Stimulated activated CD4-positive, alpha-beta T cell treated with anti-CD3 and anti-CD28 coated beads, Interleukin-1b, Interleukin-23, amount 100 ng/mL, for 4 hours (primary cell): ENCODE data around the gene TAC3.
"Not testable (repeated sequence)": the region's sequence is repeated elsewhere in the genome, so short reads cannot be mapped to it uniquely, and the experiment has no call there.

Experiments used
- DNase-seq, 2 donors: peaks; one replicate each; pipeline ENCODE4 v3.0.0-alpha.2; 2020; ENCODE audit warnings: low read depth in 2 of 2

TAC3 gene

DNA sequence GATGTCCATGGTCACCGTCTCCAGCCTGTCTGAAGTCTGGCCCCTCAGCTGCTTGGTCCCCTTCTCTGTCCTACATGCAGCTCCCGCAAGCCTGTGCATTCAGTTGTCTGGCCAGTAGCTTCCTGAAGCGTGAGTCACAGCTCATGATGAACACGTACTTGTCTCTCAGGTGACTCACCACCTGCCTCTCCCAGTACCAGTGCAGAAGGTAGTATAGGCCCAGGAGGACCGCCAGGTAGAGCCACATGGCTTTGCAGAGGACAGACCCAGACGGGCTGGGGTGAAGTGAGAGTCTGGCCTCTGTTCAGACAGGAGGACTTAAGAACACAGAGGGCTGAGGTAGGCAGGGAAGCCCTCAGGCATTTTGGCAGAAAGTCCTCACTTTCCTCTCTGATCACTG, 30.6 kb downstream of the TAC3 start:
- DNase-seq, result not testable (repeated sequence)

DNA sequence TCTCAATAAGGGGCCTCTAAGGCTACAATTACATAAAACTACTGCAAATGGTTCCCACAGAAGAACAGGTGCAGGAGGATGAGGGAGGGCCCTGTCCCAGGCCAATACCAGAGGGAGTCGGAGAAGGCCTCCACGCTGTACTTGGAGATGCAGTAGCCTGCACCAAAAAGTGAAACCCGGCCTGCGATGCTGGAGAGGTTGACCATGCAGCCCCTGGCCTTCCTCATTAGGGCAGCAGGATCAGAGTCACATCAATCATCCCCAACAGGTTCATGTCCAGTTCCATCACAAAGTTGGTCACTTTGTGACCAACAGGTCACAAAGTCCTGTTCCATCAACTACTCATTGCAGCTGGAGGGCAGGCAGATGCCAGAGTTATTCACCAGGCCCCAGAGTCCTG, 32.9 kb downstream of the TAC3 start:
- DNase-seq, result no peak

GRCh38 chr12:56982578-56983236, 33.6 kb downstream of the TAC3 start:
- DNase-seq, result not testable (repeated sequence)

DNA sequence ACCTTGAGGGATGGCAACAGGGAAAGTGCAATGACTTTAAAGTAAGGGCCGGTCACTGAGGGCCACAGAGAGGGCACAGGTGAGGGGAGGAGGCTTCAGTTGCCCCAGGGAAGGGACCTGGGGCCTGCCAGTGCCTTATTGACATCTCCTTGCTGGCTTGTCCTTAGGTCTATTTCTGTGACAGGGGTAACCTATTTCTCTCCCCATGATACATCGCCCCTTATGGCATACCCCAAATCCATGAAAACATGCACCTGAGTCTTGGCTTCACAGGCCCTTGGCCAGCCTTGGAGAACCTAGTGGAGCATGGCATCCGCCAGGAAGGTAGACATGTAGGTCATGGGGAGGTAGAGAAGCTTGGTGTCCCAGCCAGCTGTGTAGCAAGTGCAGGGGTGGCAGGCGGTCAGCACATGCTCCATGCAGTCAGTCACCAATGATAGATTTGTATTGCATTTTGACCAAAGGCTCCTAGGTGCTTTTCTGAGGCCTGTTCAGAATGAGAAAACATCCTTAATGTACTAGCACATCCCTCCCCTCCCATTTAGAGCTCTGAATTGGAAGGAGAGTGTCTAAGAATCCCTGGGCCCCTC, 35.3 kb downstream of the TAC3 start:
- DNase-seq, result no peak

- DNase-seq, result no peak
Measured at GRCh38 chr12:56980268-56980667, 36.1 kb downstream of the TAC3 start.

DNA sequence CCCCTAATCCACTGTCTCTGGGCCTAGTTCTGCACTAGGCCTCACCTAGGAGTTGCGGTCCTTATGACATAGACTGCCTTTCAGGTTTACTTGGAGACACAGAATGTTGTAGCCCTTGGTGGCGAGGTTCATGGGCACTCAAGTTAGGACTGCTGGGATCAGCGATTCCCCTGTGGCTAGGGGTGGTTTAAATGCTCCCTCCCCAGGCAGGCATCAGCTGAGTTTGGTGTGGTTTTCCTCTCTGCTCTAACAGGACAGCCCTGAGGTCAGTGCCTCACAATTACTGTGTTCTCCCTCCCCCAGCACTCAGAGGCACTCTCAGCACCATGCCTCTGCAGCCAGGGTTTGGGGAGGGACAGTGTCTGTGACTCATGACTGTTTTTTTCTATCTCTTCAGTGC, 36.7 kb downstream of the TAC3 start:
- no peak for DNase-seq

GRCh38 chr12:56978397-56979138, 37.8 kb downstream of the TAC3 start:
- no peak for DNase-seq

- not testable (repeated sequence) for DNase-seq
Measured at GRCh38 chr12:56977361-56977760, 39.0 kb downstream of the TAC3 start.

DNA sequence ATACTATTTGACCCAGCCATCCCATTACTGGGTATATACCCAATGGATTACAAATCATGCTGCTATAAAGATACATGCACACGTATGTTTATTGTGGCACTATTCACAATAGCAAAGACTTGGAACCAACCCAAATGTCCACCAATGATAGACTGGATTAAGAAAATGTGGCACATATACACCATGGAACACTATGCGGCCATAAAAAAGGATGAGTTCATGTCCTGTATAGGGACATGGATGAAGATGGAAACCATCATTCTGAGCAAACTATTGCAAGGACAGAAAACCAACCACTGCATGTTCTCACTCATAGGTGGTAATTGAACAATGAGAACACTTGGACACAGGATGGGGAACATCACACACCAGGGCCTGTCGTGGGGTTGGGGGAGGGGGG, 42.1 kb downstream of the TAC3 start:
- DNase-seq, result not testable (repeated sequence)

GRCh38 chr12:56968910-56969309, 47.4 kb downstream of the TAC3 start:
- not testable (repeated sequence) for DNase-seq

DNA sequence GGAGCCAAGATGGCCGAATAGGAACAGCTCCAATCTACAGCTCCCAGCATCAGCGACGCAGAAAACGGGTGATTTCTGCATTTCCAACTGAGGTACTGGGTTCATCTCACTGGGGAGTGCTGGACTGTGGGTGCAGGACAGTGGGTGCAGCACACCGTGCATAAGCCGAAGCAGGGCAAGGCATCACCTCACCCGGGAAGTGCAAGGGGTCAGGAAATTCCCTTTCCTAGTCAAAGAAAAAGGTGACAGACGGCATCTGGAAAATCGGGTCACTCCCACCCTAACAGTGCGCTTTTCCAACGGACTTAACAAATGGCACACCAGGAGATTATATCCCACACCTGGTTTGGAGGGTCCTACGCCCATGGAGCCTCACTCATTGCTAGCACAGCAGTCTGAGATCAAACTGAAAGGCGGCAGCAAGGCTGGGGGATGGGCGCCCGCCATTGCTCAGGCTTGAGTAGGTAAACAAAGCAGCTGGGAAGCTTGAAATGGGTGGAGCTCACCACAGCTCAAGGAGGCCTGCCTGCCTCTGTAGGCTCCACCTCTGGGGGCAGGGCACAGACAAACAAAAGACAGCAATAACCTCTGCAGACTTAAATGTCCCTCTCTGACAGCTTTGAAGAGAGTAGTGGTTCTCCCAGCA, 50.2 kb downstream of the TAC3 start:
- DNase-seq, result not testable (repeated sequence)

- not testable (repeated sequence) for DNase-seq
Measured at GRCh38 chr12:56965124-56965523, 51.2 kb downstream of the TAC3 start.

- not testable (repeated sequence) for DNase-seq
Measured at GRCh38 chr12:56963557-56963956, 52.8 kb downstream of the TAC3 start.

- not testable (repeated sequence) for DNase-seq
Measured at GRCh38 chr12:56962247-56962646, 54.1 kb downstream of the TAC3 start.
